DLD1 (cell line): ENCODE data around the gene TYK2.
"Not testable (repeated sequence)": the region's sequence is repeated elsewhere in the genome, so short reads cannot be mapped to it uniquely, and the experiment has no call there.

Experiments used
- in situ Hi-C: cut with HindIII; loops from 2 replicates; pipeline ENCODE4 v1.10.0; 2017; ENCODE audit warnings: low sequenced_read_pairs

TYK2 gene

GRCh38 chr19:10378124-10378523 is 2.2 kb downstream of the TYK2 start:
- in situ Hi-C loops: no loop called here

- in situ Hi-C loops: not testable (repeated sequence)
These were observed 3.2 kb downstream of the TYK2 start for GRCh38 chr19:10377140-10377640.

- in situ Hi-C loops: no loop called here
These were observed 5.4 kb downstream of the TYK2 start for GRCh38 chr19:10374931-10375330.

GRCh38 chr19:10372690-10373089 is 7.7 kb downstream of the TYK2 start:
- in situ Hi-C loops: no loop called here

GRCh38 chr19:10368101-10368803 is 12.1 kb downstream of the TYK2 start:
- in situ Hi-C loops: no loop called here

- in situ Hi-C loops: not testable (repeated sequence)
These were observed 13.3 kb downstream of the TYK2 start for GRCh38 chr19:10366950-10367512.

- in situ Hi-C loops: no loop called here
These were observed 14.9 kb downstream of the TYK2 start for GRCh38 chr19:10365518-10365917.

GRCh38 chr19:10364644-10365043 is 15.7 kb downstream of the TYK2 start:
- in situ Hi-C loops: no loop called here

GRCh38 chr19:10363789-10364281 is 16.5 kb downstream of the TYK2 start:
- in situ Hi-C loops: no loop called here

GRCh38 chr19:10362259-10362658 is 18.1 kb downstream of the TYK2 start:
- in situ Hi-C loops: no loop called here

- in situ Hi-C loops: no loop called here
These were observed 18.8 kb downstream of the TYK2 start for GRCh38 chr19:10361569-10362011.

GRCh38 chr19:10356431-10356830 is 23.9 kb downstream of the TYK2 start:
- in situ Hi-C loops: no loop called here

GRCh38 chr19:10353793-10354391 is 26.5 kb downstream of the TYK2 start:
- in situ Hi-C loops: no loop called here

GRCh38 chr19:10352764-10353671 is 27.4 kb downstream of the TYK2 start:
- in situ Hi-C loops: no loop called here

- in situ Hi-C loops: no loop called here
These were observed 33.9 kb downstream of the TYK2 start for GRCh38 chr19:10346509-10346908.

- in situ Hi-C loops: no loop called here
These were observed 35.6 kb downstream of the TYK2 start for GRCh38 chr19:10344780-10345179.

GRCh38 chr19:10343495-10343894 is 36.9 kb downstream of the TYK2 start:
- in situ Hi-C loops: no loop called here

- in situ Hi-C loops: no loop called here
These were observed 40.4 kb downstream of the TYK2 start for GRCh38 chr19:10339977-10340376.

- in situ Hi-C loops: no loop called here
These were observed 40.9 kb downstream of the TYK2 start, which contains the start of gene ICAM3 for GRCh38 chr19:10339380-10339960. Gene ICAM3 (minus strand): TSS chr19:10339624. CDS start chr19:10339614, 10 bp downstream.

GRCh38 chr19:10338940-10339339 is 41.4 kb downstream of the TYK2 start:
- in situ Hi-C loops: no loop called here
